Keratinocyte (primary cell): Measurements from ENCODE around the gene KRTAP19-5.

Experiments
- CTCF ChIP-seq, 3 experiments: IDR thresholded peaks in 1 of 3; conservative IDR thresholded peaks in 1 of 3; optimal IDR thresholded peaks in 1 of 3; 2 replicates in 2 of 3; 3 replicates in 1 of 3; pipeline versions ENCODE3 to v1.5.1; 2011; ENCODE audit warnings: low read length in 3 of 3, mild to moderate bottlenecking in 3 of 3, moderate library complexity in 2 of 3, control low read depth in 1 of 3, inconsistent platforms in 1 of 3; ENCODE audit not compliant: insufficient read depth in 2 of 3; ENCODE audit errors: extremely low read depth in 1 of 3
- EZH2 ChIP-seq: IDR thresholded peaks from one replicate; pipeline ENCODE4 v1.6.1; 2012; ENCODE audit warnings: inconsistent platforms, mild to moderate bottlenecking, low read length, moderate library complexity

- no peak for TF ChIP-seq EZH2
- no peak for TF ChIP-seq CTCF (optimal IDR thresholded peaks at IDR 0.05 in 1 of 3, IDR thresholded peaks at IDR 0.05 in 1 of 3, conservative IDR thresholded peaks at IDR 0.05 in 1 of 3; ENCODE audit: extremely low read depth in 1 of 3, insufficient read depth in 2 of 3, low read length in 3 of 3)
Observed at GRCh38 chr21:30491963-30492428, 9.9 kb downstream of the KRTAP19-5 start, which contains the start of gene KRTAP19-3.
